HepG2 (cell line): Measurements from ENCODE around the gene SMIM28. TPM values are rescaled to one million over a fixed set of nuclear protein-coding genes. Genes with fewer than 3 reads are reported as not detected.

Experiments used
- ATAC-seq: fragments of 200-7000 bp; cut with Tn5 transposase; 3 replicates; pipeline ENCODE4 v1.9.1; 2020; ENCODE audit warnings: mild to moderate bottlenecking, moderate library complexity
- BruUV-seq: library from RNA; stranded (reverse); fragments of 400-500 nt; replicated peaks from 2 replicates; lab custom pipeline; 2021; lab: Mats Ljungman, UMichigan
- CTCF ChIA-PET: fragments of 300-600 bp; formaldehyde crosslinking; extraction: SDS; loops from one replicate; lab custom pipeline; 2021; ENCODE audit warnings: low total read pairs, inconsistent platforms, low intra/inter-chr PET ratio; lab: Yijun Ruan, JAX
- POLR2A ChIA-PET: fragments of 350-600 bp; sonication (Branson Sonifier 250); formaldehyde crosslinking; loops from one replicate; lab custom pipeline; 2020; ENCODE audit warnings: antibody characterized with exemption, inconsistent platforms; lab: Yijun Ruan, JAX
- DNase-seq: peaks from one replicate; pipeline ENCODE4 v3.0.0-alpha.2; 2015; ENCODE audit warnings: low spot score
- FAIRE-seq: peaks from 3 replicates; lab custom pipeline; 2011; peaks lifted over from hg19 to GRCh38; lab: Jason Lieb, UNC
- H2AFZ ChIP-seq: one replicate; pipeline ENCODE4 v1.6.1; 2011; ENCODE audit warnings: low read length, inconsistent platforms
- H3K27ac ChIP-seq: fragments of 300-600 bp; 3 replicates; pipeline ENCODE4 v1.8.0; 2011; ENCODE audit warnings: mixed run types, mild to moderate bottlenecking, mixed read lengths, low read length, inconsistent platforms; ENCODE audit not compliant: insufficient read depth; ENCODE audit errors: extremely low read length
- H3K27me3 ChIP-seq, 2 experiments: fragments of 200-600 bp in 1 of 2; 2 replicates in 1 of 2; 3 replicates in 1 of 2; pipeline versions ENCODE4 v1.6.0 to v1.8.0; 2011; ENCODE audit warnings: low read length in 2 of 2, mild to moderate bottlenecking in 2 of 2, moderate library complexity in 2 of 2, inconsistent platforms in 1 of 2; ENCODE audit not compliant: insufficient read depth in 2 of 2, control insufficient read depth in 1 of 2
- H3K36me3 ChIP-seq, 2 experiments: fragments of 200-600 bp in 1 of 2; replicated peaks in 1 of 2; 2 replicates in 1 of 2; 3 replicates in 1 of 2; pipeline versions ENCODE4 v1.5.1 to v1.8.0; 2011; ENCODE audit warnings: low read length in 2 of 2, inconsistent platforms in 1 of 2; ENCODE audit not compliant: insufficient read depth in 2 of 2, control insufficient read depth in 1 of 2
- H3K4me1 ChIP-seq: 2 replicates; pipeline ENCODE4 v1.5.1; 2012; ENCODE audit warnings: low read length, inconsistent platforms; ENCODE audit not compliant: insufficient read depth
- H3K4me2 ChIP-seq: 2 replicates; pipeline ENCODE4 v1.6.0; 2011; ENCODE audit warnings: low read depth, low read length, inconsistent platforms
- H3K4me3 ChIP-seq, 3 experiments: fragments of 200-600 bp in 1 of 3; sonication (generic), shearing (Covaris generic) in 1 of 3; replicated peaks in 1 of 3; 2 replicates each; pipeline ENCODE4 v1.5.1; 2011 to 2016; ENCODE audit warnings: low read length in 3 of 3, inconsistent platforms in 2 of 3, low read depth in 2 of 3, mild to moderate bottlenecking in 2 of 3, control low read depth in 1 of 3, mixed read lengths in 1 of 3; ENCODE audit not compliant: insufficient read depth in 1 of 3
- H3K79me2 ChIP-seq: one replicate; pipeline ENCODE4 v1.6.1; 2011; ENCODE audit warnings: low read length, inconsistent platforms; ENCODE audit not compliant: insufficient read depth
- H3K9ac ChIP-seq: 2 replicates; pipeline ENCODE4 v1.6.0; 2011; ENCODE audit warnings: mild to moderate bottlenecking, low read depth, low read length, inconsistent platforms; ENCODE audit not compliant: insufficient read depth
- H3K9me3 ChIP-seq: 2 replicates; pipeline ENCODE4 v1.5.1; 2012; ENCODE audit warnings: mild to moderate bottlenecking, low read length
- H4K20me1 ChIP-seq: 2 replicates; pipeline ENCODE4 v1.6.0; 2011; ENCODE audit warnings: inconsistent platforms, mild to moderate bottlenecking, low read length, moderate library complexity; ENCODE audit not compliant: insufficient read depth
- ARID2 ChIP-seq: sonication (generic); formaldehyde crosslinking; IDR thresholded peaks from 2 replicates; pipeline ENCODE4 v1.8.1; 2022; ENCODE audit warnings: mild to moderate bottlenecking, missing genetic modification reagents, borderline replicate concordance
- CENPT ChIP-seq: sonication (generic); formaldehyde crosslinking; IDR thresholded peaks from 2 replicates; pipeline ENCODE4 v1.8.0; 2022; ENCODE audit warnings: low read depth, mild to moderate bottlenecking, moderate library complexity, missing genetic modification reagents
- CTCF ChIP-seq: sonication (generic); formaldehyde crosslinking; IDR thresholded peaks from 2 replicates; pipeline ENCODE4 v1.5.0; 2020; ENCODE audit warnings: mild to moderate bottlenecking, missing genetic modification reagents, moderate library complexity
- DBP ChIP-seq: sonication (generic); formaldehyde crosslinking; IDR thresholded peaks from 2 replicates; pipeline ENCODE4 v1.4.0; 2020; ENCODE audit warnings: missing genetic modification reagents; ENCODE audit errors: not compliant biosample characterization
- FOXA1 ChIP-seq, 2 experiments: fragments of 450-650 bp in 1 of 2; sonication (generic) in 1 of 2; formaldehyde crosslinking in 1 of 2; IDR thresholded peaks; 2 replicates each; pipeline versions ENCODE4 v1.4.0 to v1.6.1; 2016 to 2020; ENCODE audit warnings: missing genetic modification reagents in 1 of 2
- HOXA7 ChIP-seq: sonication (generic); formaldehyde crosslinking; IDR thresholded peaks from 2 replicates; pipeline ENCODE4 v1.8.1; 2022; ENCODE audit warnings: mild to moderate bottlenecking, missing genetic modification reagents, moderate library complexity
- NONO ChIP-seq, 2 experiments: fragments of 450-650 bp in 1 of 2; sonication (generic) in 1 of 2; formaldehyde crosslinking in 1 of 2; IDR thresholded peaks in 1 of 2; conservative IDR thresholded peaks in 1 of 2; 2 replicates each; pipeline versions ENCODE4 v1.6.1 to v1.8.0; 2017 to 2022; ENCODE audit warnings: mild to moderate bottlenecking in 1 of 2, missing genetic modification reagents in 1 of 2, moderate library complexity in 1 of 2
- NR3C1 ChIP-seq: sonication (generic); formaldehyde crosslinking; IDR thresholded peaks from 2 replicates; pipeline ENCODE4 v1.4.0; 2020; ENCODE audit warnings: missing genetic modification reagents
- PBX2 ChIP-seq: IDR thresholded peaks from 2 replicates; pipeline ENCODE4 v1.6.1; 2016; ENCODE audit warnings: control low read depth
- TCF7L2 ChIP-seq: IDR thresholded peaks from 2 replicates; pipeline ENCODE4 v1.6.1; 2011; ENCODE audit warnings: mild to moderate bottlenecking, low read depth, low read length, moderate library complexity
- ZBTB8A ChIP-seq: sonication (generic); formaldehyde crosslinking; IDR thresholded peaks from 2 replicates; pipeline ENCODE4 v1.4.0; 2020; ENCODE audit warnings: mild to moderate bottlenecking, low read depth, missing genetic modification reagents, borderline replicate concordance
- ZFP90 ChIP-seq: sonication (generic); formaldehyde crosslinking; IDR thresholded peaks from 2 replicates; pipeline ENCODE4 v1.8.0; 2022; ENCODE audit warnings: missing genetic modification reagents, mild to moderate bottlenecking, inconsistent platforms, borderline replicate concordance
- ZNF34 ChIP-seq: sonication (generic); formaldehyde crosslinking; IDR thresholded peaks from 2 replicates; pipeline ENCODE4 v1.4.0; 2020; ENCODE audit warnings: mild to moderate bottlenecking, missing genetic modification reagents, borderline replicate concordance
- ZNF569 ChIP-seq: sonication (generic); formaldehyde crosslinking; IDR thresholded peaks from 2 replicates; pipeline ENCODE4 v1.5.0; 2020; ENCODE audit warnings: mild to moderate bottlenecking, missing genetic modification reagents, moderate library complexity, borderline replicate concordance
- ZNF616 ChIP-seq: sonication (generic); formaldehyde crosslinking; IDR thresholded peaks from 2 replicates; pipeline ENCODE4 v1.5.0; 2020; ENCODE audit warnings: low read depth, mild to moderate bottlenecking, missing genetic modification reagents
- ZNF691 ChIP-seq: sonication (generic); formaldehyde crosslinking; IDR thresholded peaks from 2 replicates; pipeline ENCODE4 v1.4.0; 2020; ENCODE audit warnings: missing genetic modification reagents, low read depth, mild to moderate bottlenecking, borderline replicate concordance
- WGBS: methylation state at CpG from one replicate; pipeline ENCODE4 v1.1.6; 2017; ENCODE audit warnings: low lambda C conversion rate; 5-methylcytosine and 5-hydroxymethylcytosine counted together
- in situ Hi-C: cut with HindIII; loops from 2 replicates; pipeline ENCODE4 v1.10.0; 2017; ENCODE audit warnings: low pct_unique_long_range_greater_than_20kb; ENCODE audit not compliant: extremely low pct_ligation_motif_present
- intact Hi-C: fragments of 100-400 bp; cut with micrococcal nuclease; formaldehyde crosslinking; loops from one replicate; pipeline ENCODE4 v1.10.0; 2022; ENCODE audit not compliant: unreplicated experiment
- polyA plus RNA-seq, 8 experiments: library from polyadenylated mRNA; depleted of rRNA in 3 of 8; stranded (reverse) in 7 of 8; unstranded in 1 of 8; fragments of >200 nt; fragmentation: Illumina TruSeq in 4 of 8; extraction: Trizol in 4 of 8; gene quantifications; 2 replicates each; pipeline versions ENCODE4 v1.2.1 to v1.2.3, GENCODE V29; 2011 to 2016; ENCODE audit warnings: low read depth in 4 of 8, missing spikeins in 1 of 8, mixed read lengths in 1 of 8; ENCODE audit not compliant: insufficient read depth in 1 of 8
- total RNA-seq, 5 experiments: library from RNA; depleted of rRNA; stranded (reverse); fragments of >200 nt; fragmentation: Illumina TruSeq; extraction: Trizol; gene quantifications; 2 replicates each; pipeline ENCODE4 v1.2.3, GENCODE V29; 2016; ENCODE audit warnings: low read depth in 1 of 5

Gene SMIM28
- total and polyA plus RNA-seq, 2 of the 13 experiments (the other 11 are each of a cell fraction or from before 2014, with no cell fraction given): not detected

- H3K4me1 ChIP-seq: peaks cover 10% of the 10 kb centered on the region
- H3K27me3 ChIP-seq: no peaks in the 10 kb centered on the region; a peak in 1 of 5 replicates
- ChIA-PET CTCF (no interaction called here), POLR2A (no interaction called here)
- 42% methylated on average over 8 of the region's 8 CpGs for WGBS
- H3K27ac ChIP-seq: no peak overlapping the region
- no peaks in the 10 kb centered on the region for H3K9me3 ChIP-seq
- no peak for DNase-seq
- intact Hi-C loops (no loop called here), in situ Hi-C loops (no loop called here)
- no peak overlapping the region for H2AFZ ChIP-seq
- H4K20me1 ChIP-seq: no peaks in the 10 kb centered on the region
- BruUV-seq: no TSS peak
- H3K79me2 ChIP-seq: no peaks in the 10 kb centered on the region
- ATAC-seq: peak; percentile 37; the same call in 1 of the 3 replicates
- peak overlapping the region; percentile 4; the same call in 1 of the 2 replicates for H3K4me2 ChIP-seq
- FAIRE-seq: no peak
- H3K9ac ChIP-seq: no peak overlapping the region
- no peak overlapping the region for H3K4me3 ChIP-seq
- no peaks in the 10 kb centered on the region for H3K36me3 ChIP-seq
- TF ChIP-seq ZNF691 (CRISPR knock-in tag) (no peak), CTCF (CRISPR knock-in tag) (0 out of 2 replicates have a peak, but pooled peaks have one; percentile 8), NR3C1 (CRISPR knock-in tag) (no peak), ZNF569 (CRISPR knock-in tag) (no peak), TCF7L2 (no peak), ZNF616 (CRISPR knock-in tag) (no peak), ARID2 (CRISPR knock-in tag) (no peak), DBP (CRISPR knock-in tag) (no peak), ZFP90 (CRISPR knock-in tag) (no peak), ZBTB8A (0 out of 2 replicates have a peak, but pooled peaks have one; percentile 49), CENPT (CRISPR knock-in tag) (no peak), PBX2 (no peak), HOXA7 (CRISPR knock-in tag) (no peak), NONO (IDR thresholded peaks at IDR 0.05) (no peak), NONO (CRISPR knock-in tag; conservative IDR thresholded peaks at IDR 0.05) (no peak), ZNF34 (no peak), FOXA1 (IDR thresholded peaks at IDR 0.05) (no peak), FOXA1 (CRISPR knock-in tag; IDR thresholded peaks at IDR 0.05) (no peak)
Observed at GRCh38 chr6:138397128-138398122, 19.7 kb downstream of the SMIM28 start.
